Small intestine (tissue), 7 donors: Measurements from ENCODE around the gene TNRC6B. TPM values are rescaled to one million over a fixed set of nuclear protein-coding genes. Genes with fewer than 3 reads are reported as not detected.
"Not testable (repeated sequence)": the region's sequence is repeated elsewhere in the genome, so short reads cannot be mapped to it uniquely, and the experiment has no call there.

Experiments
- DNase-seq, 2 donors: peaks; one replicate each; pipeline versions ENCODE4 v3.0.0 to v3.0.0-alpha.2; 2013
- FAIRE-seq: peaks from 2 replicates; lab custom pipeline; 2012; peaks lifted over from hg19 to GRCh38; lab: Jason Lieb, UNC
- H3K27ac ChIP-seq, 3 donors: one replicate each; pipeline ENCODE4 v1.5.1; 2013; ENCODE audit warnings: low read length in 2 of 3, mild to moderate bottlenecking in 2 of 3, control low read depth in 1 of 3, inconsistent platforms in 1 of 3, low read depth in 1 of 3, moderate library complexity in 1 of 3
- H3K27me3 ChIP-seq, 3 donors: one replicate each; pipeline ENCODE4 v1.6.1; 2013; ENCODE audit warnings: low read length in 3 of 3, inconsistent platforms in 1 of 3; ENCODE audit not compliant: control insufficient read depth in 3 of 3, insufficient read depth in 3 of 3
- H3K36me3 ChIP-seq, 3 donors: one replicate each; pipeline ENCODE4 v1.6.1; 2013; ENCODE audit warnings: low read length in 3 of 3, inconsistent platforms in 1 of 3, low read depth in 1 of 3, mild to moderate bottlenecking in 1 of 3, moderate library complexity in 1 of 3; ENCODE audit not compliant: control insufficient read depth in 3 of 3, insufficient read depth in 2 of 3
- H3K4me1 ChIP-seq, 3 donors: one replicate each; pipeline ENCODE4 v1.6.1; 2013; ENCODE audit warnings: low read length in 2 of 3, inconsistent platforms in 1 of 3, low read depth in 1 of 3, mild to moderate bottlenecking in 1 of 3, moderate library complexity in 1 of 3; ENCODE audit not compliant: control insufficient read depth in 3 of 3, insufficient read depth in 2 of 3
- H3K4me3 ChIP-seq, 3 donors: one replicate each; pipeline ENCODE4 v1.5.1; 2013; ENCODE audit warnings: low read length in 3 of 3, control low read depth in 1 of 3, inconsistent platforms in 1 of 3, low read depth in 1 of 3, mild to moderate bottlenecking in 1 of 3, moderate library complexity in 1 of 3
- H3K9me3 ChIP-seq, 2 donors: one replicate each; pipeline ENCODE4 v1.6.1; 2013; ENCODE audit warnings: low read depth in 1 of 2, low read length in 1 of 2; ENCODE audit not compliant: control insufficient read depth in 2 of 2, insufficient read depth in 1 of 2
- WGBS, 3 donors: extraction: QIAGEN DNeasy Blood & Tissue Kit; methylation state at CpG; one replicate each; pipeline ENCODE4 v1.1.7; 2013; 5-methylcytosine and 5-hydroxymethylcytosine counted together
- polyA plus RNA-seq, 4 donors: library from polyadenylated mRNA; stranded (reverse) in 3 of 4; unstranded in 1 of 4; fragments of 200-250 nt in 3 of 4; fragments of 120-200 nt in 1 of 4; gene quantifications; one replicate each; pipeline versions ENCODE4 v1.2.1 to v1.2.3, GENCODE V29; 2013
- donor health status: healthy with polysubstance abuse.
- donor health status: control.
- donor health status: control.
- donor health status: Bipolar disorder and iron deficiency.
- donor health status: healthy.

Gene TNRC6B
- polyA plus RNA-seq, 4 donors = 2.2 to 9.6 (median 5.9) TPM

DNA sequence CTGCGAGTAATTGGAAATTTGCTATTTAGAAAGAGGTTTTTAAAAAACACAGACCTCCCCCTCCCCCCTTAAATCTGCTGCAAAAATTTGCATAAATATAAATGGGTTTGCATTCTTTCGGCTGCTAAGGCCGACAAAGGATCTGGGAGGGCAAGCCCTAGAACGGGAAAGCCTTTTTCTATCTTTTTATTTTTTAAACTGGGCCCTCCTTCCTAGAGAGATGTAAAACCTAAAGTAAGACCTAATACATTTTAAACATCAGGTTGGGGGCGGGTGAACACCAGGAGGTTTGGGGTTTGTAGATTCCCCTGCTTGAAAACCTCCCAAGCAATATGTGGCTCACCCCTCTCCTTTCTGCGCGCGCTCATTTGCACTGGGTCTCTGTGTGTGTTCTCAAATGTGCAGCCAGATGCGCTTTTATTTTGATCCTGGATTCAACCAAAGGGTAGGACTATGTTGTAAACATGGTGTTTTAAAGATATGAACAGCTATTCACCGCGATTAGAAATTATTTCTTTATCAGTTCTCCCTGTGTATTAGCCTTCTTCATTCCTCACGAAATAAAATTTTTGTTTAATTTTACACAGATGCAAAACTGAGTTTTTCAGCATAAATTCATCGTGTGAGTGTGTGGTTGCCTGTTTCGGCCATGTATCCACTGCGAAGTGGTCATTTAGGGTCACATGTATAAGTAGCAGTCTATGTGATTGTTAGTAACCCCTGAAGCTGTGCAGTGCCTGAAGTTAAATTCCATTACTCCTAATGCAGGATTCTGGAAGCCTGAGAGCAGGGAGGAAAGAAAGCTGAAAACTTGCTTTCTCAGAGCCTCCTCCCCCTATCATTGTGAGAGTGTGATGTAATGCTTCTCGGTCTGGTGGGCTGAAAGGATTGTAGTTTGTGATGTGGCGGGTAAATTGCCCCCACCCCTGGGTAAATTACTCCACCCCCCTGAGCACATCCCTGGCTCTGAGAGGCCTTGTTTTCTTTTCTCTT, 988 bp downstream of the TNRC6B start:
- H3K36me3 ChIP-seq = no peaks in the 10 kb centered on the region
- FAIRE-seq = no peak
- H3K4me1 ChIP-seq = peaks cover 6 to 42% (median 18%) of the 10 kb centered on the region in 3 donors

DNA sequence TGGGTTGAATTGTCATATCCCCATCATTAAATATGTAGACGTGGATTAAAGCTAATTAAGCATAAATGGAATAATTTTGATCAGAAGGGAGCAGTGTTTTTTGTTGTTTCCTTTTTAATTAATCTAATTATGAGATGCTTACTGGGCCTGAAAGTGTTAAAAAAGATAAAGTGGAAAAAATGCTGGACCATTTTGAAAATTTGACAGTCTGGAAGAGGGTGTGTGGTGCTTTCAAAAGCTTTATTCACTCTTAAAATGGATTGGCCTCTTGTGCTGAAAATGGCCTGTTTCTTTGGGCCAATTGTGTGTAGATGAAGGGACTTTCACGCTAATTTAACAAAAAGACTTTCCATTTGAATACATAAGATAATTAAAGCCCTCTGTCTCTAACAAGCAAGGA, 1.8 kb downstream of the TNRC6B start:
- Histone ChIP-seq H3K27ac (peak overlapping the region in 1 of 3 donors; percentile 62), H3K4me1 (peaks cover 11 to 42% (median 21%) of the 10 kb centered on the region in 3 donors), H3K27me3 (no peaks in the 10 kb centered on the region), H3K36me3 (no peaks in the 10 kb centered on the region), H3K4me3 (peak overlapping the region in 2 of 3 donors; percentile 58 to 68), H3K9me3 (no peaks in the 10 kb centered on the region)
- FAIRE-seq (no peak), DNase-seq (no peak)
- 22 to 31% (median 25%) methylated on average over 2 of the region's 2 CpGs for WGBS, 3 donors

More for the DNA sequence above, 988 bp downstream of the TNRC6B start:
- Histone ChIP-seq H3K4me3 (peak overlapping the region; percentile 57 to 68 (median 58)), H3K27me3 (no peaks in the 10 kb centered on the region), H3K9me3 (no peaks in the 10 kb centered on the region), H3K27ac (peak overlapping the region; percentile 45 to 86 (median 62))
- peak; percentile 48 to 50 for DNase-seq
- whole genome bisulfite sequencing, 3 donors = 0 to 1% (median 0%) methylated on average over 17 of the region's 17 CpGs

DNA sequence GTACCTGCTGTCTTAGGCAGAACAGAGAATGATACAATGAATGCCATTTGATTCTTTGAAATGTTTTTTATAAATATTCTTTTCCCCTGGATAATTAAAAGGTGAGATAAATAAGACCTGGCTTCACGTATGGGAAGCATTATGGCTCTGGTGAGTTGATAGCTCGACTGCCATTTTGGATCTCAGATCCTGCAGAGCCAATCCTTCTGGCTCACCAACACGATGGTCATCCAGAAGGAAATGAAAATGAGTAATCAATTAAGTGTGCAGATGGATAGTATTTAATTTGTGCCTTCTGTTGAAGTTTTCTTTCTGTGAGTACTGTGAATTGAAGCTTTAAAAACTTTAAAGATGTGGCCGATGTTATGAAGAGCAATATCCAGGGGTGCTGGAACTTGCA, 2.7 kb downstream of the TNRC6B start:
- peak overlapping the region in 2 of 3 donors; percentile 27 to 62 for H3K27ac ChIP-seq
- H3K36me3 ChIP-seq = no peaks in the 10 kb centered on the region
- H3K27me3 ChIP-seq = no peaks in the 10 kb centered on the region
- no peaks in the 10 kb centered on the region for H3K9me3 ChIP-seq
- DNase-seq (no peak), FAIRE-seq (no peak)
- H3K4me3 ChIP-seq = peak overlapping the region in 1 of 3 donors; percentile 2
- WGBS, 3 donors = 44 to 57% (median 56%) methylated on average over 4 of the region's 4 CpGs
- H3K4me1 ChIP-seq = peaks cover 14 to 42% (median 21%) of the 10 kb centered on the region in 3 donors

DNA sequence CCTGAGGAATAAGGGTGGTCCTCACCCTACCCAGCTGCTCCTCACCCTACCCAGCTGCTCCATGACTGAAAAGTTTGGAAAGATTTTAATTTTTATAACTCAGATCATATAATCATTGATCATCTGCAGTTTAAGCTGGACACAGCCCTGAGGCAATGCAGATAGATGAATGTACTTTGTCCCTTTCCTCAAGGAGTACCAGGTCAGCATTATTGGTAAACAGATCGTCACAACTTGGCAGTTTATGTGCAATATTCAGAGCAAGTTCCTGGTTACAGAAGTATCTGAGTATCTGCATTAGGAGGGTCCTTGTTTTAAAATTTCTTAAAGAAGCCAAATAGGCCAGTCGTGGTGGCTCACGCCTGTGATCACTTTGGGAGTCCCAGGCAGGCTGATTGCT, 3.6 kb downstream of the TNRC6B start:
- Histone ChIP-seq H3K36me3 (no peaks in the 10 kb centered on the region), H3K9me3 (no peaks in the 10 kb centered on the region), H3K4me1 (peaks cover 14 to 45% (median 26%) of the 10 kb centered on the region in 3 donors), H3K4me3 (no peak overlapping the region), H3K27me3 (no peaks in the 10 kb centered on the region), H3K27ac (peak overlapping the region; percentile 19 to 81 (median 25))
- DNase-seq (peak; percentile 48 to 89), FAIRE-seq (no peak)
- WGBS, 3 donors = 25 to 60% (median 39%) methylated on average over 3 of the region's 3 CpGs

DNA sequence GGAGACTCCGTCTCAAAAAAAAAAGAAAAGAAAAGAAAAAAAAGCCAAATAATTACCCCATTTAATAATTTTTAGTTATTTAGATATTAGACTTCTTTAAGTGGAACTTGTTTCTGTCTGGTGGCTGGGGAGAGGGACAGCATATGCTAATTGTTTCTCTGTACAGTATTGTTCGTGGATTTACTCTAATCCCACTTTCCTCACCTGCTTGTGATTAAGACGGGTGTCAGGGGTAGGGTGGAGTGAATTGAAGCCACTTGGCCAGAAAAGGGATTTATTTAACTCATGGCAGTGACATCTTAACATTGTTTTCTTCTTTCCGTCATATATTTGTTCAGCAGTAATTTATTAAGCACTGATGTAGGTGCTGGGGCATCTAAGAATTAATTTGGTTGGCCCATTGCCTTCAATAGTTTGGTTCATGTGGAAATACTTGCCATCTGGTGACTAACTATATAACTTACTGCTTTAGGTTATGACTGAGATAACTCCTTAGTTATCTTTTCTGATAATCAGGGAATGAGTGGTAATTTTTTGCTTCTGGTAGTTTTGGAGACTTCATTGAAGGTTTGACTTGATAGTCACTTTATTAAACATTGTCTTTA, 4.6 kb downstream of the TNRC6B start:
- peaks cover 12 to 37% (median 22%) of the 10 kb centered on the region in 3 donors for H3K4me1 ChIP-seq
- WGBS, 3 donors = 36 to 67% (median 54%) methylated on average over 4 of the region's 4 CpGs
- DNase-seq (peak in 1 of 2 donors; percentile 11), FAIRE-seq (no peak)
- peak overlapping the region; percentile 33 to 81 (median 42) for H3K27ac ChIP-seq
- no peaks in the 10 kb centered on the region for H3K36me3 ChIP-seq
- H3K4me3 ChIP-seq = no peak overlapping the region
- H3K27me3 ChIP-seq = no peaks in the 10 kb centered on the region
- H3K9me3 ChIP-seq = no peaks in the 10 kb centered on the region

DNA sequence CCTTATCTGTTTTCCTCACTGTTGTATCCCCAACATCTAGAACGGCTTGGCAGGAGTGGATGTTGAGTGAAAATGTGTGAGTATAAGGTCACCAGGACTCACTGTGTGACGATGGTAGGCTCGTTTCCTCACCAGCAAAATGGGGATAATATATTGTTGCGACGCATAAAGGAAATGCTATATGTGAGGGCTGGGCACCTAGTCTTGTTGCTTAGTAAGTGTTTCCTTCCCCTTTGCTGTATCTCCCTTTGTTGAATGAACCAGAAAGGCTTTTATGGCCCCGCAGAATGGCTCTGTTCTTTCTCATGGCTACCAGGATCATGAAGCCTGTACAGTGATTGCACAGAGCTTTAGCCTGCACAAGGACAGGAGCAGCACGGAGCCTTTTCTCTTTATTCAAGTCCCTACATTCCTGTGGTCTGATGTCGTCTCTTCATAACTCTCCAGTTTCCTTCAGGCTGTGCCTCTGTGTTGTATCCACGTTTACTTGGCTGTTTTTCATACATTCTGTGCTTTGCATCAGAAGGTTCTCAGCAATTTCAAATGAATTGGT, 5.4 kb downstream of the TNRC6B start:
- 18 to 36% (median 29%) methylated on average over 9 of the region's 9 CpGs for WGBS, 3 donors
- Histone ChIP-seq H3K27me3 (no peaks in the 10 kb centered on the region), H3K9me3 (no peaks in the 10 kb centered on the region), H3K4me1 (peaks cover 12 to 36% (median 22%) of the 10 kb centered on the region in 3 donors), H3K4me3 (no peak overlapping the region), H3K27ac (peak overlapping the region in 2 of 3 donors; percentile 33 to 69), H3K36me3 (no peaks in the 10 kb centered on the region)
- peak; percentile 26 to 46 for DNase-seq
- FAIRE-seq = no peak

DNA sequence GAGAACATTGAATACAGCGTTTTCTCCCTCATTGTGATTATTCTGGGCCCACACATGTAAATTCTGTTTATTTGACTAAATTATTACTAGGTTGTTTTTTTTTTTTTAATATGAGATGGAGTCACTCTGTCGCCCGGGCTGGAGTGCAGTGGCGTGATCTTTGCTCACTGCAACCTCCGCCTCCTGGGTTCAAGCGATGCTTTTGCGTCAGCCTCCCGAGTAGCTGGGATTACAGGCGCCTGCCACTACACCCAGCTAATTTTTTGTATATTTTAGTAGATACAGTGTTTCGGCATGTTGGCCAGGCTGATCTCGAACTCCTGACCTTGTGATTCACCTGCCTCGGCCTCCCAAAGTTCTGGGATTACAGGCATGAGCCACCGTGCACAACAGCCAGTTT, 5.9 kb downstream of the TNRC6B start:
- peak overlapping the region in 2 of 3 donors; percentile 33 to 69 for H3K27ac ChIP-seq
- 66 to 69% (median 68%) methylated on average over 13 of the region's 13 CpGs for WGBS, 3 donors

DNA sequence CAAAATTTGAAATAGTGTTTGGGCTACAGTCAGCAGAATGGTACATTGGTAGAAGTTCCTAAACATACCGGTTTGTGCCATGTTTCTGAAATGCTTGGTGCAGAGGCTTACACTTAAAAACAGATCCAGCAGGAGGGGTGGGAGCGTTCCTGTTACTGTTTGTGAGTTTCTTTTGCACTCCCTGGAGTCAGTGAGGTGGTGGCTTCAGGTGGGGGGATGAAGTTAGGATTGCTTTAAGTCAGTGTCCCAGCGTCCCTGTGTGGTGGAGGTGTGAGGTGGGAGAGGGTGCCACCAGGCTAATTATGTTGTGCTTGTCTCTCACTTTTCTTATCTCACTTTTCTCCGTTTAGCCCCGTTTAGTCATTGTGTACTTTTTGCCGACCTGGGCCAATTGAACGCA, 9.7 kb downstream of the TNRC6B start:
- Histone ChIP-seq H3K9me3 (no peaks in the 10 kb centered on the region), H3K27me3 (no peaks in the 10 kb centered on the region), H3K27ac (no peak overlapping the region), H3K4me1 (peaks cover 16 to 35% (median 23%) of the 10 kb centered on the region in 3 donors), H3K36me3 (no peaks in the 10 kb centered on the region), H3K4me3 (no peak overlapping the region)
- DNase-seq (no peak), FAIRE-seq (no peak)
- 47 to 71% (median 61%) methylated on average over 7 of the region's 7 CpGs for WGBS, 3 donors

More for the DNA sequence above, 5.9 kb downstream of the TNRC6B start:
- not testable (repeated sequence) for H3K4me3 ChIP-seq, H3K36me3 ChIP-seq, H3K27me3 ChIP-seq, H3K9me3 ChIP-seq, DNase-seq, FAIRE-seq
- peaks cover 12 to 36% (median 22%) of the 10 kb centered on the region in 3 donors for H3K4me1 ChIP-seq
